GM21529 (cell line): ENCODE data around the gene LIG1.
A peak's percentile ranks its signal among the peaks of the same experiment; 100 is the strongest.

Experiments used
- ATAC-seq: cut with Tn5 transposase; IDR thresholded peaks from one replicate; pipeline ENCODE4 v1.9.1; 2021; ENCODE audit not compliant: unreplicated experiment

The LIG1 gene

DNA sequence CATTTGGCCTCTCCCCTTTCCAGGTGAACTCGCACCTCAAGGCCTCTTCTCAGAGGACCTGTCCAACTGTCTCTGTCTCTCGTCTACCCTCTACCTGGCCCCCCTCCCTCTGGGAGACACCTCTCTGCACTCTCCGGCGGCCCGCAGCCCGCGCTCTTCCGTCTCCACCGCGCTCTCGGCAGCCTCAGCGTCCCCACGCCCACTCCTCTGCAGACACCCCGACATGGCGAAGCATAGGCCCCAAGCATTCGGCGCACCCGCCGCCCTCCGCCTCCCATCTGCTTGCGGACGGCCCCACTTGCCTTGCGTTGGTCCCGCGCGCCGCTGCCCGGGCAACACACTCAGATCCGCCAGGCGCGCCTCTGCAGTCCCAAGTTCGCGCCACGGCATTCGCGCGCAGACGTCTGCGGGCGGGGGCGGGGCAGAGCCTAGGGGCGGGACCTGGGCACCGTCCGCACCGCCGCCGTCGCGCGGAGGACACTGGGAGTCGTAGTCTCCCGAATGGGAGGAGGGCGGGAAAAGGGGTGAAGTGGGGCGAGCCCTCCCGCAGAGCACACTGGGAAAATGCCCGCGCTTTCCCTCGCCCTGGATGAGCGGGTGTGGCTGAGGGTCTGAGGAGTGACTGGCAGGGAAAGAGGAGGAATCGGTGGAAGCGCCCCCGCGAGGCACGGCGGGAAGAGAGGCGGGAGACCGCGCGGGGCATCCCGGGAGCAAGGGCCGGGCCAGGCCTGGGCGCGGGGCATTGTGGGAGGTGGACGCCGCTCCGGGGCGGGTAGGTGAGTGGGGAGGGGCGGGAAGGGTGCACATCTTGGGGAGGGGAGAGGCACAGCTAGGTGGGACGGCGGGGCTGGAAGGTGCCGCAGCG, at the start of gene LIG1, which contains the start of gene ZSWIM9:
TSS of gene LIG1 (minus strand) at position 406 of the 865 bp plus-strand sequence. CDS start 4,778 bp downstream, outside the sequence.
TSS of gene ZSWIM9 (plus strand) at position 742 of the 865 bp plus-strand sequence. CDS start 1,123 bp downstream, outside the sequence.
- peak; percentile 77 for ATAC-seq

DNA sequence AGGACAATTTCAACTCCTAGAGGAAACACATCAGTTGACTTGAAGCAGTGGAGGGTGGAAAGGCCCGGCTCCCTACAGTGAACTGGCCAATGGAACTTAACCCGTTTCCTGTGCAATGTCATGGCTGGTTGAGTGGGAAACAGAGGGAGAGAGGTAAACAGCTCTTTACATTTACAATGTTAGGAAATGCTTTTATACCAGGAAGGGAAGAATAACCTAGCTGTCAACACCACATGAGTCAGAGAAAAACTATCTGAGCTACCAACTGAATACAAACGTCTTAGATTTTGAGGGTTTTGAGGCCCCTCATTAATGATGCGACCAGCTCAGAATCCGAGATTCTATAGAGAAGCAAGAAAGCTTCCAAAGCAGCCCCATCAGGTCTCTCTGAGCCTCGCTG, 48.9 kb upstream of the LIG1 start:
- ATAC-seq, result no peak

DNA sequence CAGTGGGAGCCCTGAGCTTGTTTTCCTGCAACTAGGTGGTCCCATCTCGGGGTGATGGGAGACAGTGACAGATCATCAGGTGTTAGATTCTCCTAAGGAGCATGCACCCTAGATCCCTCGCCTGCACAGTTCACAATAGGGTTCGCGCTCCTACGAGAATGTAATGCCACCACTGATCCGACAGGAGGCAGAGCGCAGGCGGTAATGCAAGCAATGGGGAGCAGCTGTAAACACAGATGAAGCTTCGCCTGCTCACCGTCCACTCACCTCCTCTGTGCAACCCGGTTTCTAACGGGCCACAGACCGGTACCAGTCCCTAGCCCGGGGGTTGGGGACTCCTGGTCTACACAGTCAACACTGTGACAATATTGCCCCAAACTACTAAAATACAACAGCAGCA, 46.8 kb upstream of the LIG1 start:
- ATAC-seq, result no peak

DNA sequence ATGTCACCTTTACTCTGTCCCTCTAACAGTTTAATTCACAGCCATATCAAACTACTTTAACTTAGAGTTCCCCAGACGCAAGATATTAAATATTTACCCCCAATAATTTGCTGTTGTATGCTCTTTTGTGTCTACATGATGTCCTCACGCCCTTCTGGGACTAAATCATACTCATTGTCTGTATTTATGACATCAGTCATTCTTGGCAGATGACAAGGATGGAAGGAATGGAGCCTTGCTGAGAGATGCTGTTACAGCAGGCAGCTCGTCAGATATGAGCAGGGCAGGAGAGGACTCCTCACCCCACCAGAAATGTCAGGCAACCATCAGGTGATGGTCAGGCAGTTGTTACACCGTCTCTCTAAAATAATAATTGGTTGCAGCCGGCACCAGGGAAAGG, 43.8 kb upstream of the LIG1 start:
- no peak for ATAC-seq

DNA sequence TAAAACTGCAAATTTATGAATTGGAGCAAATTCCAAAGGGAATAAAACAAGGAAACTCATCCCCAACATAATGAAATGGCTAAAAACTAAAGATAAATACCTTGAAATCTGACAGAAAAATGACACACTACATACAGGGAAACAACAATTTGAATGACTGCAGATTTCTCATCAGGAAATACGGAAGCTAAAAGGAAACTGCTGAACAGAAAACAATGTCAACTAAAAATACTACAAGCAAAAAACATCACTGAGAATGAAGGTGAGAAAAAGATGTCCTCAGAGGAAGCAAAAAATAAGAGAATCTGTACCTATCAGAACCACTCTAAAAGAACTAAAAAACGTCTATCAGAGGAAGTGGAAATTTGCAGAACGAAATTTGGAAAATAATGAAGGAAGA, 39.9 kb upstream of the LIG1 start:
- ATAC-seq, result no peak

DNA sequence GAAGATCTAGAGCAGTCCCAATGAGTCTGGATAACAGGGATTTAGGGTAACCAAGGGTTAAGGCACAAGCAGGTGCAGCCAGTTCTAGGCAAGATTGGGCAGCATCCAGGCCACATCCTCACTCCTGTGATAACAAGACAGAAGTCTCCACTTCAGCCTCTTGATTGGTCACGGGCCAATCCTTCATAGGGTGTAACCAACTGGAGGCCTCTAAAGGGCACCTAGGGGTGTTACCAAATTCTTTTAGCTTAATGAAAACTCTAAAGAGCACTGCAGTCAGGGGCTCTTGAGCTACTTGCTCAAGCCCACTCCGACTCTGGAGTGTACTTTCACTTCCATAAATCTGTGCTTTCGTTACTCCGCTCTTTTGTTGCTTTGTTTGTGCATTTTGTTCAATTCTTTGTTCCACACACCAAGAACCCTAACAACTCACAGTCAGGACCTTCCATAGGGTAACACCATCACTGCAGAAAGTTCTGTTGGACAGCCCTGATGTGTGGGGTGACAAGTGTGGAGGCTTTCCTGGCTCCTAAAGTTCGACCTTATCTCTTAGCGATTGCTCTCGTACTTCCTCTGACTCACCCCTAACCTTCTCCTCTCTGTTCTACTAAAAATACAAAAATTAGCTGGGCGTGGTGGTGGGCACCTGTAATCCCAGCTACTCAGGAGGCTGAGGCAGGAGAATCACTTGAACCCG, 36.4 kb upstream of the LIG1 start:
- no peak for ATAC-seq

DNA sequence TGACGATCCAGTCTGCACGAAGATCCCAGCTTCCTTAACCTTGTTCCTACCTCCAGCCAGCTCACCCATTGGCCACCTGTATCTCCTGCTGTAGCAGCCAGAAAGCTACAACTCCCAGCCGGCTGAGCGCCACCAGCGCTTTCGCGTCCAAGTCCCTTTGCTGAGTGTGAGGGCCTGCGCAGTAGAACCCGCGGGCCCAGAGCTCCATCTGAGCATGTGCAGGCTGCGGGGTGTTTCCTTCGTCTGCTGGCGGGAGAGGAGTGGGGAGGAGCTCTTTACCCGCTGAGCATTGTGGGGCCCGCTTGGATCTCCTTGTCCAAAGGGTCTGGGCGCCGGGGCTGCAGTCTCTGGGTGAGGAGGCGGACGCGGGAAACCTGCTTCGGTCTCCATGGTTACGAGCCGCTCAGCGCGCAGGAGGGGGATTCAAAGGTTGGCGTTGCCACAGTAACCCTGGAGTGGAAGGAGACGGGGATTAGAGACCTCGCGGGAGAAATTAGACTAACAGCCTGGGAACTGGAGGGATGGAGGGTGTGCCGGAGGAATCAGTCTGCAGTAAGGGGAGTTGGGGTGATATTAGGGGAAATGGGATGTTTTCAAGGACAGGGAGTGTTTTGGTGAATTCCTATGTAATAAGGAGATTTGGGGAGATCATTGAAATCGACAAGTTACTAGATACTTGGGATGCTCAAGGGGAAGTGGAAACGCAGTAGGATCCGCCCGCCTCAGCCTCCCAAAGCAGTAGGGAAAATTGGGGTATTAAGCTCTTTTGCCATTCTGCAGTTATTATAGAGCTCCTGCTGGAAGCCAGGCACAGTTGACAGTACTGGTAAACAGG, 33.9 kb upstream of the LIG1 start:
- peak; percentile 94 for ATAC-seq

DNA sequence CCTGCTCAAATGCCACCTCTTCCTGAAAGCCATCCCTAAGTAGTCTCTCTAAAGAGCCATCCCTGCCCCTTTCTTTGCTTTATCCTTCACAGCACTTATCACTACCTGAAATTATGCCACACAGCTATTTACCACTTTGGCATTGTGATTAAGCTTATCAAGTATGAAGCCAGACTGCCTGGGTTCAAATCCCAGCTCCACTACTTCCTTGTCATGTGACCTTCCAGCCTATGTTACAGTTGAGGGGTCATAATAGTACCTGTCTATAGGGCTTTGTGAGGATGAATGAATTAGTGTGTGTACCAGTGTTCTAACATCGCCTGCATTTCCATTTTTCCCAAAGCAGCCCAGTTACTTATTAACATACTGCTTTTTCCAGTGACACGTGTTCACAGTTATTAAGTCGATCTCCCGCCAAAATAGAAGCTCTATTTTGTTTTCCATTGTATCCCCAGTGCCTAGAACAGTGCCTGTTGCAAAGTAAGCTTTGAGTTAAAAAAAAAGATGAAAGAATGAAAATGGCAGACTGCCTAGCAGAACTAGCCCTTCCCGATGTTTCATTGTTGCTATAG, 33.2 kb upstream of the LIG1 start:
- no peak for ATAC-seq

DNA sequence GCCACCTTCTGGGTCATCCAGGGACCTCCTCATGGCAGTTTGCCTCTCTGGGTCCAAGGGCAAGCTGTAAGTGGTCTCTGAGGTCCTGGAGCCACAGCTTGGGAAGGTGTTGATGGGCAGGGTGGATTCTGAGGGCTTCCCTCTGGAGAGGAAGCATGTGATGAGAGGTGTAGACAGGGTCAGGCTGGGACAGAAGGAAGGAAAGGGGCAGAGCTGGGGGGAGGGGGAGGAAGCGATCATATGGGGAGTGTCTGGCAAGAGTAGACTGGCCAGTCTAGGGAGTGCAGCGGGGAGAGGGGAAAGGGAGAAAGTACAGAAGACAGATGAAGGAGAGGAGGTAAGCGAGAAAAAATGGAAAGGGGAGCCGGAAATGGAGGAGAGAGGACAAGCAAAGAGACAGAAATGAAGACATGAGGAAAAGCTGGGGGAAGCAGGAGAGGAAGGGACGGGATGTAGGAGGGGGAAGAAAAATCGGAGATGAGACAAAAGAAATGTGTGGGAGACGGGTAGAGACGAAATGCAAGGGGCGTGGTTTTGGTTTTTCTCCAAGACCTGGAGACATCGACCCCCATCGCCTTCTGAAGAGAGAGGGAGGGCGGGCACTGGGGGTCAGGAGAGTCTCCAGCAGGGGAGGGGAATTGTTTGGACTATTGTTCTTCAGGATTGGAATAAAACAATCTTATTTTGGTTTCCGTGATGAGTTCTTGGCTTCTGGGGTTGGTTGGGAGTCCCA, 27.0 kb upstream of the LIG1 start:
- ATAC-seq, result no peak

DNA sequence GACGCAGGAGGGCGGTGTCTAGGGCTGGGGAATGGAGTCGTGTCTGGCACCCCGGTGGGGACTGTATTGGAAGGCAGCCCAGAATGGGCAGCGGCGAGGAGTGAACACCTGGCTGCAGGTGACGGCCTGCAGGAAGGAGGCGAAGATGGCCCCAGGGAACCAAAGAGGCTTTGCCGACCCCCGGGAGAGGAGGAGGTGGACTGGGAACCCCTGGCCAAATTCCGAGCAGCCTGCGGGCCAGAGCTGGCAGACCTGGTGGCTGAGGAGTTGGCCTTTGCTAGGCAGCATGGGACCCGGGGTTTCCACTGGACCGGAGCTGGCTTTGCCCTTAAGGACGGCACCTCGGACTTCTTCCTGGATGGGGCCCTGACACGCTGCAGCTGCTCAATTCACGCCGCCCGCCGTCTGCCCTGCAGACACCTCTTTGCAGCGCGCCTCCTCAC, 26.2 kb upstream of the LIG1 start:
- no peak for ATAC-seq

DNA sequence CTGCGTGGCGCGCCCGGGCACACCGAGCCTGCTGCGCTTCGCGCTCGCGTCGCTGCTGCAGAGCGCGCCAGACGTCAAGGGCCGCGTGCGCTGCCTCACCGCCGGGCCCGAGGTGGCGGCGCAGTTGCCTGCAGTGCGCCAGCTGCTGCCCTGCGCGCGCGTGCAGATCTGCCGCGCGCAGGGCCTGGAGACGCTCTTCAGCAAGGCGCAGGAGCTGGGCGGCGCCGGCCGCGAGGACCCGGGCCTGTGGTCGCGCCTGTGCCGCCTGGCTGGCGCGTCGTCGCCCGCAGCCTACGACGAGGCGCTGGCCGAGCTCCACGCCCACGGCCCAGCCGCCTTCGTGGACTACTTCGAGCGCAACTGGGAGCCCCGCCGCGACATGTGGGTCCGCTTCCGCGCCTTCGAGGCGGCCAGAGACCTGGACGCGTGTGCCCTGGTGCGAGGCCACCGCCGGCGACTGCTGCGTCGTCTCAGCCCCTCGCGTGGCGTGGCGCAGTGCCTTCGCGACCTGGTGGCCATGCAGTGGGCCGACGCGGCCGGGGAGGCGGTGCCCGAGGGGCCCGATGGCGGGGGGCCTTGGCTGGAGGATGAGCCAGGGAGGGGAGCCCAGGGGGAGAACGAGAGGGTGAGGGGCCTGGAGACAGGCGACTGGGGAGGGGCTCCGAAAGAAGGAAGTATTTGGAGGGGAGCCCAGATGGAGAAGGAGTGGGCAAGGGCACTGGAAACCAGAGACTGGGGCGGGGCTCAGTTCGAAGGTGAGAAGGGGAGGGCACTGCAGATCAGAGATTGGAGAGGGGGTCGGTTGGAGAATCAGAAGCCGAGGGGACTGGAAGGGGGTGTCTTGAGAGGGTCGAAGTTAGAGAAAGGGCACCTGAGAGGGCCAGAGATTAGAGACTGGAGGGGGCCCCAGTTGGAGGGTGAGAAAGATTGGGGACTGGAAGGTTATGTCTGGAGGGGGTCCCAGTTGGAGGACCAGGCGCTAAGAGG, 25.0 kb upstream of the LIG1 start:
- ATAC-seq, result no peak

DNA sequence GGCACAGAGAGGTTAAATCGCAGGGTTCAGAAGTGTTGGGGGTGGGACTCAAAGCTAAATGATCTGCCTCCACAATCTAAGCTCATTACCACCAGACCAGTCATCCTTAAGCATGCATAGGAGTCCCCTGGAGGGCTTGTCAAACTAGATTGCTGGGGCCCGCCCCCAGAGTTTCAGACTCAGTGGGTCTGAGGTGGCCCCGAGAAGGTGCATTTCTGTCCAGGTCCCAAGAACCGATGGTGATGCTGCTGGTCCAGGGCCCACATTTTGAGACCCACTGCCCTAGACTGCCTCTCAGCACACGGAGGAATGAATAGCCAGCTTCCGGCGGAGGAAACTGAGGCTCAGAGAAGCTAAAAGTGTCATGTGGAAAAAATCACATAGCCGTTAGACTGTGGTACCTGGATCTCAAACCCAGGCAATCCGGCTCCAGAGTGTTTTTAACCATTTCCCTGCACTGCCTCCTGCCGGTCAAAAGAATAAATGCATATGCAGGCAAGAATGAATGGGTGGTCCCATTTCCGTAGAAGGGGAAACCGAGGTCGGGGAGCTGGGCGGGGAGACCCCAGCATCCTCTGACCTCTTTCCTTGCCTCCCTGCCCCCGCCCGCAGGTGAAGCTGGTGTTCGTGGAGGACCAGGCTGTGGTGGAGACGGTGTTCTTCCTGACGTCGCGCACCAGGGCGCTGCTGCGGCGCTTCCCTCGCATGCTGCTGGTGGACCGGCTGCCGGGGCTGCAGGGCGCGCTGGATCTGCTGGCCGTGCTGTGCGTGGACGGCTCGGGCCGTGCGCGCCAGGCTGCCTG, 24.1 kb upstream of the LIG1 start:
- ATAC-seq, result no peak

DNA sequence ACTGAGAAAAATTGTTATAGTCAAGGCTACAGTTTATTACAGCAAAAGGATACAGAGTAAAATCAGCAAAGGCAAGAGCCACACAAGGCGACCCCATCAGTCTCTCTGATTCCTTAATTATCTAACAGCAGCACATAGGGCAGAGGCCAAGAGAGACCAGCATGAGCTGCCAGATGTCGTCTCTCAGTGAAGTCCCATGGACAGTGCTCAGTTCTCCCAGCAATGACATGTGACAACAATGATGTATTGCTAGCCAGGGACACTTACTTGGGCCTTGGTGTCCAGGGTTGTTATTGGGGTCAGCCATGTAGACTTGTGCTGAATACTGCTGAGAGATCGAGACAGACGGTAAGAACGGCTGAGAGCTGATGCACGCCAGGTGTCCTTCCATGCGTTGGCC, 22.6 kb upstream of the LIG1 start:
- ATAC-seq, result no peak

DNA sequence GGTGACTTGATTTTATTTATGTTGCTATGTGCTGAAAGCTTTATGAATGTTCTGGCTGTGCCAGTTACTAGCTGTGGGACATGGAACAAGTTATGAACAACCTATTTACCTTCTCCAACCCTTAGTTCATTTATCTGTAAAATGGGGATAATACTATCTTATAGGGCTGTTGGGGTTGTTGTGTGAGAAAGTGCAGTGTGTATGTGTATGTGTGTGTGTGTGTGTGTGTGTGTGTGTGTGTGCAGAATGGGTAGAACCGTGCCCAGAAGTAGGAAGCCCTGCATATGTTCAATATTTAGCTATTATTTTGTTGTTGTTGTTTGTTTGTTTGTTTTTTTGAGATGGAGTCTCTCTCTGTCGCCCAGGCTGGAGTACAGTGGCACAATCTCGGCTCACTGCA, 20.7 kb upstream of the LIG1 start:
- ATAC-seq, result no peak

DNA sequence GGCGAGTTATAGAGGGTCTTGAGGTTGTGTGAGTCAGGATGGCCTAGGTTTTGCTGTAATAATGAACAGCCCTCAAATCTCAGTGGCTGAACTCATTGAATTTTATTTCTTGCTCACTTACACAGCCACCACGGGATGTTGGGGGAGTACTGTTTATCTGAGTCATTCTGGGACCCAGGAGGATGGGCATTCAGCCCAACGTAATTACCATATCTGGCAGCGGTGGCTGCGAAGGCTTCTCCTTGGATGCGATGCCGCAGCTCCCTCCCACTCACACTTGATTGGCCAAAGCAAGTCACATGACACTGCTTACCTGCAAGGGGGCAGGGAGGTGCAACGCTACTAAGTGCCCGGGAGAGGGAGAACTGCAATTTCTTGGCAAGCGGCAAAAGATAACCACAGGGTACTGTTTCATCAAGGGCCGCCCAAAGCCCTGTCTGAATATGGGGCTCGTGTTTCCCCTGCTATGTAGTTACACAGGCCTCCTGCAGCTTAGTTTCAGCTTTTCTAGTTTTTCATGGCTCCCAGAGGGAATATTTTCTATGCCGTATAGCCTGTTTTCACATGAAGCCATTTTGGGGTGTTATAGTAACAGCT, 20.2 kb upstream of the LIG1 start:
- ATAC-seq, result no peak

DNA sequence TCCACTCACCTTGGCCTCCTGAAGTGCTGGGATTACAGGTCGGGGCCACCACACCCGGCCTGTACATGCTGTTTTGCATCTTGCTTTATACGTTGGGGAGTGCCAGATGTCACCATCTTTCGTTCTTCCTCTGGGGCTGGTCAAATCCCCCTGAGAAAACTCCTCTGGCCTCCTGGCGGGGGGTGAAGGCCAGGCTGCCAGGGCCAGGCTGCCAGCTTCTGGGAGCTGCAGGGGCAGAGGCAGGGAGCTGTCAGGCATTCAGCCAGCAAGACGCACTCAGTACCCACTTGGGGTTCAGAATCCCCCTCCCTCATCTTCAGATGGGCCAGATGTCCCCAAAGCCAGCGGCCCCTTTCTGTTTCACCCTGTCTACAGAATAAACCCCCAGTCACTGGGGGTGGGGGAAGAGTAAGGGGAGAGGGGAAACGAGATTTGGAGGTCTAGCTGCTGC, 16.4 kb upstream of the LIG1 start:
- ATAC-seq, result peak; percentile 49

DNA sequence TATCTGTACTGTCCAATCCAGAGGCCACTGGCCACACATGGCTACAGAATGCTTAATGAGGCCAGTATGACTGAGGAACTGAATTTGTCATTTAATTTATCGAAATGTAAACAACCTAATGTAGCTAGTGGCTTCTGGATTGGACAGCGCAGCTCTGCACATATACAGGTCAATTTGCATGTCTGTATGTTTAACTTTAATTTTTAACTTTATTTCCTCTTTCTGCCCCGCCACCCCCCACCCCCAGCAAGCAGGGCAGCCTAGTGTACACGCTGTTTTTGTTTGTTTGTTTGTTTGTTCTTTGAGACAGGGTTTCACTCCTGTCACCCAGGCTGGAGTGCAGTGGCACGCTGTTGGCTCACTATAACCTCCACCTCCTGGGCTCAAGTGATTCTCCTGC, 15.9 kb upstream of the LIG1 start:
- ATAC-seq, result peak; percentile 30

DNA sequence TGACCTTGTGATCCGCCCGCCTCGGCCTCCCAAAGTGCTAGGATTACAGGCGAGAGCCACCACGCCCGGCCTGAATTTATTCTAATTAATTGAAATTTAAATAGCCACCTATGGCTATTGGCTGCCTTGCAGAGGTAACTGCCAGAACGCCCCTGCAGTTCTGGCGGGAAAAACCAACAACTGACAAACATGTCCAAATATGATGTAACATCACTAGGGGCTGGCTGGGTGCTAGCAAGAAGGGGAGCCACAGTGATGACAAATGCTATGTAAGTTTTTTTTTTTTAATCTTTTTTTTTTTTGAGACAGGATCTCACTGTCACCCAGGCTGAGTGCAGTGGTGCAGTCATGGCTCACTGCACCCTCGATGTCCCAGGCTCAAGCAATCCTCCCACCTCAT, 13.2 kb upstream of the LIG1 start:
- ATAC-seq, result no peak
